GM12878 (cell line): ENCODE measurements around the gene MYO1C. TPM values are rescaled to one million over a fixed set of nuclear protein-coding genes. Genes with fewer than 3 reads are reported as not detected.
A peak's percentile ranks its signal among the peaks of the same experiment; 100 is the strongest.

Source experiments
- ATAC-seq: fragments of 200-7000 bp; cut with Tn5 transposase; 3 replicates; pipeline ENCODE4 v1.9.1; 2020; ENCODE audit warnings: mild to moderate bottlenecking, moderate library complexity
- BruUV-seq: library from RNA; stranded (reverse); fragments of 400-500 nt; replicated peaks from 2 replicates; lab custom pipeline; 2021; lab: Mats Ljungman, UMichigan
- CTCF ChIA-PET: fragments of 300-600 bp; sonication (Branson Sonifier 250); formaldehyde crosslinking; extraction: SDS; loops from one replicate; lab custom pipeline; 2021; ENCODE audit warnings: inconsistent platforms; lab: Yijun Ruan, JAX
- POLR2A ChIA-PET: fragments of 350-600 bp; formaldehyde crosslinking; extraction: SDS; loops from one replicate; lab custom pipeline; 2021; ENCODE audit warnings: inconsistent platforms; lab: Charles Lee
- RAD21 ChIA-PET: fragments of 300-600 bp; sonication (Branson Sonifier 250); formaldehyde crosslinking; loops from one replicate; lab custom pipeline; 2023; ENCODE audit warnings: antibody characterized with exemption; ENCODE audit not compliant: unreplicated experiment; lab: Charles Lee
- SMC1A ChIA-PET: fragments of 300-600 bp; sonication (Branson Sonifier 250); formaldehyde crosslinking; loops from one replicate; lab custom pipeline; 2023; ENCODE audit not compliant: unreplicated experiment, uncharacterized antibody; lab: Charles Lee
- DNase-seq: peaks from one replicate; pipeline ENCODE4 v3.0.0-alpha.2; 2011; ENCODE audit warnings: low read depth, low spot score
- FAIRE-seq: peaks from 3 replicates; lab custom pipeline; 2011; peaks lifted over from hg19 to GRCh38; lab: Jason Lieb, UNC
- H2AFZ ChIP-seq: 2 replicates; pipeline ENCODE4 v1.6.0; 2011; ENCODE audit warnings: low read depth, low read length, control low read depth; ENCODE audit not compliant: control insufficient read depth
- H3K27ac ChIP-seq: 2 replicates; pipeline ENCODE4 v1.5.1; 2011; ENCODE audit warnings: control low read depth; ENCODE audit not compliant: control insufficient read depth, insufficient read depth
- H3K27me3 ChIP-seq, 2 experiments: replicated peaks in 1 of 2; 2 replicates each; pipeline versions ENCODE4 v1.6.0 to v1.6.1; 2011; ENCODE audit warnings: low read length in 1 of 2; ENCODE audit not compliant: control insufficient read depth in 2 of 2, insufficient read depth in 2 of 2
- H3K36me3 ChIP-seq, 2 experiments: 2 replicates each; pipeline ENCODE4 v1.5.1; 2011; ENCODE audit warnings: low read length in 1 of 2; ENCODE audit not compliant: control insufficient read depth in 2 of 2, insufficient read depth in 2 of 2
- H3K4me1 ChIP-seq: 2 replicates; pipeline ENCODE4 v1.6.1; 2011; ENCODE audit warnings: mild to moderate bottlenecking, low read length, moderate library complexity, mixed read lengths; ENCODE audit not compliant: control insufficient read depth, insufficient read depth
- H3K4me2 ChIP-seq: 2 replicates; pipeline ENCODE4 v1.6.0; 2011; ENCODE audit warnings: control low read depth; ENCODE audit not compliant: control insufficient read depth, insufficient read depth
- H3K4me3 ChIP-seq: fragments of 200-600 bp; sonication (generic); 2 replicates; pipeline ENCODE4 v1.5.1; 2016
- H3K79me2 ChIP-seq: 2 replicates; pipeline ENCODE4 v1.6.0; 2011; ENCODE audit warnings: low read length; ENCODE audit not compliant: control insufficient read depth, insufficient read depth
- H3K9ac ChIP-seq: 2 replicates; pipeline ENCODE4 v1.8.0; 2011; ENCODE audit warnings: low read length, control low read depth, mixed read lengths; ENCODE audit not compliant: control insufficient read depth, insufficient read depth
- H3K9me3 ChIP-seq: replicated peaks from 3 replicates; pipeline ENCODE4 v1.5.1; 2011; ENCODE audit warnings: mild to moderate bottlenecking, low read length; ENCODE audit not compliant: control insufficient read depth, insufficient read depth
- H4K20me1 ChIP-seq: 2 replicates; pipeline ENCODE4 v1.6.0; 2011; ENCODE audit not compliant: control insufficient read depth, insufficient read depth
- BHLHE40 ChIP-seq, 2 experiments: fragments of 450-650 bp in 1 of 2; IDR thresholded peaks; 2 replicates each; pipeline ENCODE4 v1.6.1; 2011 to 2017; ENCODE audit warnings: low read depth in 2 of 2, borderline replicate concordance in 1 of 2, improper control_type of control experiment in 1 of 2, low read length in 1 of 2, mild to moderate bottlenecking in 1 of 2
- CTCF ChIP-seq, 3 experiments: IDR thresholded peaks in 2 of 3; conservative IDR thresholded peaks in 1 of 3; 2 replicates each; pipeline ENCODE4 v1.5.1; 2011; ENCODE audit warnings: low read depth in 3 of 3, low read length in 3 of 3, mild to moderate bottlenecking in 3 of 3, control low read depth in 2 of 3, moderate library complexity in 2 of 3, inconsistent platforms in 1 of 3, mixed read lengths in 1 of 3; ENCODE audit not compliant: control insufficient read depth in 2 of 3, insufficient read depth in 1 of 3; ENCODE audit errors: extremely low read depth in 1 of 3
- HDGF ChIP-seq: fragments of 450-650 bp; IDR thresholded peaks from 2 replicates; pipeline ENCODE4 v1.6.1; 2016; ENCODE audit warnings: antibody characterized with exemption
- PAX8 ChIP-seq: fragments of 450-650 bp; IDR thresholded peaks from 2 replicates; pipeline ENCODE4 v1.6.1; 2017; ENCODE audit warnings: mild to moderate bottlenecking, moderate library complexity
- PRDM15 ChIP-seq: fragments of 450-650 bp; formaldehyde crosslinking; IDR thresholded peaks from 2 replicates; pipeline ENCODE4 v1.4.0; 2020; ENCODE audit warnings: mild to moderate bottlenecking, moderate library complexity
- RAD21 ChIP-seq: IDR thresholded peaks from 2 replicates; pipeline ENCODE4 v1.6.1; 2011; ENCODE audit warnings: mild to moderate bottlenecking, low read depth, low read length, moderate library complexity; ENCODE audit not compliant: insufficient read depth
- SPI1 ChIP-seq: IDR thresholded peaks from 2 replicates; pipeline ENCODE4 v1.6.1; 2011; ENCODE audit warnings: low read depth, mild to moderate bottlenecking, low read length, moderate library complexity, borderline replicate concordance; ENCODE audit not compliant: insufficient read depth
- ZNF687 ChIP-seq: fragments of 450-650 bp; IDR thresholded peaks from 2 replicates; pipeline ENCODE4 v1.6.1; 2017; ENCODE audit warnings: mild to moderate bottlenecking, moderate library complexity
- WGBS: methylation state at CpG from one replicate; pipeline ENCODE4 v1.1.6; 2016; ENCODE audit warnings: low lambda C conversion rate; ENCODE audit not compliant: insufficient replicate concordance, insufficient coverage; ENCODE audit errors: missing lambda C conversion rate; 5-methylcytosine and 5-hydroxymethylcytosine counted together
- in situ Hi-C: fragments of 300-500 bp; cut with MboI; formaldehyde crosslinking; loops from 9 replicates; pipeline ENCODE4 v1.14.3; 2018; ENCODE audit warnings: mixed read lengths
- intact Hi-C: fragments of 100-400 bp; cut with micrococcal nuclease; formaldehyde crosslinking; loops from one replicate; pipeline ENCODE4 v1.14.2; 2022; ENCODE audit not compliant: unreplicated experiment
- polyA plus RNA-seq, 11 experiments: library from polyadenylated mRNA; depleted of rRNA in 4 of 11; unstranded in 6 of 11; stranded (reverse) in 5 of 11; fragments of >200 nt; fragmentation: Nextera tagmentation in 4 of 11; fragmentation: Illumina TruSeq in 1 of 11; extraction: Ambion mirVana in 4 of 11; extraction: Trizol in 1 of 11; gene quantifications; 1 replicate in 1 of 11; 2 replicates in 10 of 11; pipeline versions ENCODE4 v1.2.1 to v1.2.3, GENCODE V29; 2011 to 2016; ENCODE audit warnings: inconsistent platforms in 2 of 11, missing spikeins in 2 of 11, low read depth in 1 of 11
- total RNA-seq, 4 experiments: library from RNA; depleted of rRNA in 3 of 4; stranded (reverse); fragments of >200 nt in 3 of 4; fragmentation: Illumina TruSeq in 1 of 4; extraction: Trizol in 1 of 4; gene quantifications; 2 replicates each; pipeline versions ENCODE4 v1.2.1 to v1.2.3, GENCODE V29; 2013 to 2021

Gene MYO1C
- total and polyA plus RNA-seq, 10 of the 15 experiments (the other 5 are each of a cell fraction or from before 2014, with no cell fraction given) = 1.2 to 92.0 (median 36.6) TPM

DNA sequence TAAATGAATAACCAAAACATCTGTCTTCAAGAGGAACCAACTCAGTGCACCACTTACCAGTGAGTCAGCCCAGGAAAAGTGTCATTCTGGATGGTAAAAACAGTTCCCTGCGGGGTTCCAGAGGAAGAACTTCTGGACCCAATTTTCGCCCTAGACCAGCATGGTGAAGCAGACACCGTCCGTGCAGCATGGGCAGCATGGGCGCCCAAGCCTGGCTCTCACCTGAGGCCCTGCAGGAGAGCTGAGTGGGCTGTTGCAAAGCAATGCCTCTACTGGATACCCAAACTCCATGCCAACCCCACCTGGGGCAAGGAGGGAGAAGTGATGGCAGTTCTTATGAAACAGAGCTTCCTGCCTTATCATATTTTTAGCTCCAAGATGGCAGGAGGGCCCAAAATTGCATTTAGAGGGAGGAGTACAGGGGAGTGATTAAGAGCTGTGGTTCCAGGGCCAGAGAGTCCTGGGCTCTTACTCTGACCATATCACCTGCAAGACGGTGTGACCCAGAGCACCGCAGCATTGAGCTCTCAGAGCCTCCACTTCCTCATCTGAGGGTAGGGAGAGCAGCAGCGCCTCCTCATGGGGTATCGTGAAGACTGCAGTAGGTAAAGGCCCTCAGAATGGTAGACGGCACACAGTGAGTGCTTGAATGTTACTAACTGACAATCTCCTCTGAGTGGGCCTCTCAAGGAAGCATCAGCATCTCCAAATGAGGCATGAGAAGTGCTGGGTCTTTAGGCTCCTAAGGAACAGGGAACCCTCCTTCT lies 40.5 kb upstream of the MYO1C start:
- ATAC-seq = peak; percentile 86
- no peak overlapping the region for H3K27ac ChIP-seq
- CTCF ChIA-PET = interaction anchor here (0.5 to 3.2 kb wide), 18 partner anchors 10 to 906 kb away, joined by 3 to 22 read pairs (median 4); partner anchors contain the start of genes CRK, INPP5K and SLC43A2
- no peak overlapping the region for H2AFZ ChIP-seq
- 72% methylated on average over 10 of the region's 10 CpGs for WGBS
- H3K27me3 ChIP-seq = no peaks in the 10 kb centered on the region
- peak; percentile 83 for TF ChIP-seq SPI1
- TF ChIP-seq CTCF (IDR thresholded peaks at IDR 0.05 in 2 of 3, conservative IDR thresholded peaks at IDR 0.05 in 1 of 3; ENCODE audit: control insufficient read depth in 2 of 3, extremely low read depth in 1 of 3, insufficient read depth in 1 of 3, low read depth in 3 of 3, low read length in 3 of 3) = peak; percentile 45 to 63 (median 57); a peak in 5 of 6 replicates
- TF ChIP-seq PRDM15 = no peak
- TF ChIP-seq BHLHE40 (IDR thresholded peaks at IDR 0.05; ENCODE audit: borderline replicate concordance in 1 of 2, low read depth in 2 of 2, low read length in 1 of 2) = no peak
- peak; percentile 50 for TF ChIP-seq RAD21
- no peak for TF ChIP-seq PAX8
- no peak for TF ChIP-seq ZNF687
- TF ChIP-seq HDGF = no peak
- no peaks in the 10 kb centered on the region for H4K20me1 ChIP-seq
- no peak for DNase-seq
- peak; percentile 72 for FAIRE-seq
- POLR2A ChIA-PET = interaction anchor here (0.6 to 0.8 kb wide), 2 partner anchors 17 to 21 kb away, joined by 3 to 5 read pairs; partner anchors contain the start of gene INPP5K
- no peaks in the 10 kb centered on the region for H3K4me1 ChIP-seq
- no peak overlapping the region for H3K9ac ChIP-seq
- in situ Hi-C loops (no loop called here), intact Hi-C loops (no loop called here)
- no TSS peak for BruUV-seq
- RAD21 ChIA-PET = interaction anchor here (1.0 to 1.8 kb wide), 7 partner anchors 16 to 269 kb away, joined by 3 to 12 read pairs (median 4); partner anchors contain the start of gene INPP5K
- H3K9me3 ChIP-seq = no peaks in the 10 kb centered on the region
- H3K79me2 ChIP-seq = no peaks in the 10 kb centered on the region
- no peak overlapping the region for H3K4me2 ChIP-seq
- H3K36me3 ChIP-seq = peaks cover 15% of the 10 kb centered on the region in 2 experiments; a peak in 3 of 4 replicates
- H3K4me3 ChIP-seq = no peak overlapping the region
- SMC1A ChIA-PET = interaction anchor here (0.8 to 1.3 kb wide), 4 partner anchors 14 to 168 kb away, joined by 3 to 6 read pairs (median 4); no protein-coding TSS in a partner anchor
